NCI-H187 treated with DMSO at 0.1 percent for 48 hours (cell line): ENCODE results near the gene ULBP1.
"Not testable (repeated sequence)": the region's sequence is repeated elsewhere in the genome, so short reads cannot be mapped to it uniquely, and the experiment has no call there.

Source experiments
- DNase-seq: peaks from one replicate; lab custom pipeline; 2025; lab: John Stamatoyannopoulos, UW

Gene ULBP1

DNA sequence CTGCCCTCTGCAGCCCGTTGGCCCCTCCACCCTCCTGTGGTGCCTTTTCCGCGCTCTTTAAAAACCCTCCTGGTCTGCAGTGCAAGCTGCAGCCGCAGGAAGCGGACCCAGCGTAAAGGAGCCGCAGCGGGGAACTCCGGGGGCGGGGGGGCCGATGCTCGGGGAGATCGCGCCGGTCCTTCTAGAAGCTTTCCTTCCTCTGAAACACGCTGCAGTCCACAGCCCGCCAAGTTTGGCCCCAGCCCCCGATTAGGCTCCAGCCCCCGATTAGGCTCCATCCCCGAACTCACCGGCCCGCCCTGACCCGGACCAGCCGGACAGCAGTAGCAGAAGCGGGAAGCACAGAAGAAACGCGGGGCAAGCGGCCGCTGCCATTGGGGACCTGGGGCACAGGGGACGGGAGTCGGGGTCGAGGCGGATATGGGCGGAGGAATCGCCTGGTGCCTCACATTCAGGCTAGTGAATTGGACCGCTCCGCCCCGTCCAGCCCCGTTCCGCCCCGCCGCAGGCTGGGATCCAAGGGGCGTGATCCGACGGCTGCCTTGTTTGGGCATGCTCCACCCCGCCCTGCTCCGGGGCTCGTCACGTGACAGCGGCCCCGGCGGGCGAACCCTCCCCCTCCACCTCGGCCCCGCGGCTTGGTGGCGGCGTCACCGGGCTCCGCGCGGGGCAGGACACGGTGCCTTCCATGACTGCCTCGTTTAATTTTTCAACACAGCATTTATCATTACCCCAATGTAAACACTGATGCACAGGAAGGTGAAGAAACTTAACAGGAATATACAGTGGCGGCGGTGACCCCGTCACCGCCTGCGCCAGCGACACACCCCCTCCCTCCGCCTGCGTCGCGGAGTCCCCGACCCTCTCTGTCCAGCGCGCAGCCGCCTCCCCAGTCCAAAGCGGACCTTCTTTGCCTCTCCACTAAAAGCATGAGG is 41.3 kb downstream of the ULBP1 start:
- DNase-seq, result peak; percentile 26

DNA sequence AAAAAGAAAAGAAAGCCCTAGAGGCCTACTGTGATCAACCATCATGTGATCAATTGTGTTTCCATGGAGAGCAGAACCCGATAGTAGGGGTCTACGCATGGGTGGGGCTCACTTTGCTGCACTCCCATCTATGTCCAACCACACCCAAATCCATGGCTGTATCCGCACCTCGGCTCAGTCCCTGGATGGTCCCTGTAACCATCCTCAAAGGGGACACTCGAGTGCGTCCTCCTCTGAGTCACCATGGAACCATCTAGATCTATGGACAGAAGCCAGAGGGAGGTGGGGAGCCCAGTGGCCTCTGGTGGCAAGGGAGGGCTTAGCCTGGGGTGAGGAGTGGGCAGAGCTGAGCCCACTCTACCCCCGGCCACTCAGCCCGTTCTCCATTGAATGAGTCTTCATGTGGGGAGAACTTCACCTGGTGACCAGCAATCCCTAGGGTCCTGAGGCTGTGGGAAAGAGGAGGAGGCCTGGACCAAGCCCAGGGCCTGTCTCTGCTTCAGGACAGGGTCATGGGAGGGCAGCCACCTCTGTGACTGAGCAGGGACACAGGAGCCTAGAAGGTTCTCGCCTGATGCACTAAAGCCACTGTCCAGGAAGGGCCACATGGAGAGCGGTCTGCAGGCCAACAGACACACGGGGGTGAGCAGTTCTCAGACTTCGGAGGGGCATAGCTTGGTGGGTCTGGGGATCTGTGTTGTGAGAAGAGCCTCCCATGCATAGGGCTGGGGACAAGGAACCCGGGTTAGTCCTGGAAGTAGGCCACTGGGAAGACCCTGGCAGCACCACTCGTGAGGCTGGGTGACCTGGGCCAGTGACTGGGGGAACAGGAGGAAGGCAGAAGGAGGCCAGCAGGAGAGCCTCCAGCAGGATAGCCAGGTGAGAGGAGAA is 42.3 kb downstream of the ULBP1 start:
- DNase-seq, result no peak

DNA sequence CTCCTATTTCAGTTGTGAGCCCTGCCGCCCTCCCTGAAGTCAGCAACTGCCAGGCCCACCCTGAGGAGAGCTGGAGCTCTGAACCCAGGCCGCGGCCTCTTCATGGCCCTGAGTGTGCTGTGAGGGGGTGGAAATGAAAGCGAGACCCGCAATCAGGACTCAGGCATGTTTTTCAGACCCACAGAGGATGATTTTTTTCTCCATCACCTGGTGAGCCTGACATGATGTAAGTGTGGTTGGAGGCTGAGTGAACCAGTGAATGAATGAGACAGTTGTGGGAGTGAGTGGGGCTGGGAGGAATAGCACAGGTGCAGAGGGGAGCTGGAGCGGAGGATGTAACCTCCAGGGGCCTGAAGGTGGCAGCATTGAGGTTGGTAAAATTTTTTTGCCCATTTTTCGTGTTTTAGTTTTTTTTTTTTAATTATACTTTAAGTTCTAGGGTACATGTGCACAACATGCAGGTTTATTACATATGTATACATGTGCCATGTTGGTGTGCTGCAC is 43.3 kb downstream of the ULBP1 start:
- no peak for DNase-seq

DNA sequence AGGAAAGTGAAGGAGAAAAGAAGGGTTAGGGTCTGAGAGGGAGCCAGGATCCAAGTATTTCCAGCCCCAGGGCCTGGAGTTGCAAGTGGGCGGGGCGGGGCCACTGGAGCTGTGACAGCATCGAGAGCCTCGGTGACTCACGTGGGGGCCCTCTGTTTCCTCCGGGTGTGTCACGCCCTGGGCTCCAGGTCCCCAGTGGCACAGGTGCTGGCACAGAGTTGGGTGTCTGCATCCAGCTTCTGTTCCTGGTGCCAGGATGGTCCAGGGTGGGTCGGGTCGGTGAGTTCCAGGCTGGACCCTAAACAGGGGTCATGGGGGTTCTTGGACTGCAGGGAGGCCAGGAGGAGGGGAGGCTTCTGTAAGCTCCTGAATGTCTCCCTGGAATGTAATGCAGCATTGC is 44.8 kb downstream of the ULBP1 start:
- DNase-seq, result no peak

DNA sequence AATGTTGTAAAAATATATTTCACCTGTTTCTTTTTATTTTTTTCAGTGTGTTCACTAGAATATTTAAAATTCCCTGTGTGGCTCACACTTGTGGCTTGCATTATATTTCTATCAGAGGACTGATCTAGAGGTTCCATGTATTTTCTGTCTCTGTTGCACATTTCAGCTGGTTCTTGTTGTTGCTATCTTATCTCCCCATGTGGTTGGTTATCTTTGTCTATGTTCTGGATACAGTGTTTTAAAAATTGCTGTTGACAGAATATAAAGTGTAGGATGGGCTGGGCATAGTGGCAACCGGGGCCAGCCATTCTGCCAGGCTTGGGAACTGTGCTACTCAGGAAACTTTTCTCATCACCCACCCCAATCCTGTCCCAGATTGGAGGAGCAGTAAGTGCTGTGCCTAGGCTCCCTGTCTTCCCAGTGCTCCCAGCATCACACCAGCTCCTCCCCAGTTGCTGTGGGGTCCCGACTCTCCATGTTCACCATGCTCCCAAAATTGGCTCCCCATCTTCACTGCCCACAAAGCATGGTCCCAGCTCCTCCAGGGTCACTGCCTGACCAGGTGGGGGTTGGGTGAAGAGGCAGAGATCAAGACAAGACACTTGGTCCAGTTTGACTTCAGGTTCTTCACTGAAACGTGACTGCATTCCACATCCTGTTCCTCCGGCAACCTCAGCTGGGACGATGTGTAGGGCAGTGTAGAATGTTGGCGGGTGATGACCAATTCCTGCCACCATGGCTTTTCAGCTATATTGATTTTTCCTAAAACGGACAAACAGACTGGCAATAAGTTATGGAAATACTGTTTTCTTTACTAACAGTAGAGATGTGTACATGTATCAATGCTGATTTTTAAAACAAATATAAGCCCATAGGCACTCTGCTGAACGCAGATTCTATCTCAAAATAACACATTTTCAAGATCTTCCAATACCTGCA is 49.4 kb downstream of the ULBP1 start:
- not testable (repeated sequence) for DNase-seq

DNA sequence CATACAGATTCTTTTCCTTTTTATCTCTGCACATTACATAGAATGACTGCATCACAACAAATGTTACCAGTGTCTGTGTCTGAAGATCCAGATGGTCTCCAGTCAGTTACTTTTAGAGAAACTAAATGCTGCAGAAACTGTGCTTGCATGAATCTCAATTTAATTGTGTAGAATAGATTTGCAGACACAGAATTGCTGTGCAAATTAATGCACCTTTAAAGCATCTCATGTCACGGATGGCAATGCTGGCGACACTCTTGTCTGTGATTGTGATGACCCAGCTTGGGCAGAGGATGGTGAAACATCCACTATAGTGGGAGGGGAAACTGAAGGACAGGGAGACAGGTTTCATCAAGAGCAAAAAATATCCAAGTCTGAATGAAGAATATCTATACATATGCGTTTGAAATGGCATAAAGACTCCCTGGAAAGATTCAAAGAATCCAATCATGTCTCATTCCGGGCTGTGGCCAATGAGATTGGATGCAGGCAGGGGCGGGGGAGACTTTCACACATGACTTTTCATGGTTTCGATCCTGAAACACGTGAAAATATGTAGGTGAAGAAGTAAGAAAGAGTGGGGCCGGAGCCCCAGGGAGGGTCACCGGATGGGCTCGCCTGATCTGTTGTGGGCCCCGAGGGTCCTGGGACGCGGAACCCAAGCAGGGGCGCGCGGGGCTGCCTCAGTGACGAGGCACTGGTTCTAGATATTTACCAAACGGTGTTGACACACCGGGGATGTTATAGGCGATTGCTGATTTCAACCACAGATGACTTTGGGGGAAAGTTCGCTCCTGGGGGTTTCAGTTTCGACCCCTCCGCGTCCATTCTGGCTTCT is 50.3 kb downstream of the ULBP1 start:
- not testable (repeated sequence) for DNase-seq

DNA sequence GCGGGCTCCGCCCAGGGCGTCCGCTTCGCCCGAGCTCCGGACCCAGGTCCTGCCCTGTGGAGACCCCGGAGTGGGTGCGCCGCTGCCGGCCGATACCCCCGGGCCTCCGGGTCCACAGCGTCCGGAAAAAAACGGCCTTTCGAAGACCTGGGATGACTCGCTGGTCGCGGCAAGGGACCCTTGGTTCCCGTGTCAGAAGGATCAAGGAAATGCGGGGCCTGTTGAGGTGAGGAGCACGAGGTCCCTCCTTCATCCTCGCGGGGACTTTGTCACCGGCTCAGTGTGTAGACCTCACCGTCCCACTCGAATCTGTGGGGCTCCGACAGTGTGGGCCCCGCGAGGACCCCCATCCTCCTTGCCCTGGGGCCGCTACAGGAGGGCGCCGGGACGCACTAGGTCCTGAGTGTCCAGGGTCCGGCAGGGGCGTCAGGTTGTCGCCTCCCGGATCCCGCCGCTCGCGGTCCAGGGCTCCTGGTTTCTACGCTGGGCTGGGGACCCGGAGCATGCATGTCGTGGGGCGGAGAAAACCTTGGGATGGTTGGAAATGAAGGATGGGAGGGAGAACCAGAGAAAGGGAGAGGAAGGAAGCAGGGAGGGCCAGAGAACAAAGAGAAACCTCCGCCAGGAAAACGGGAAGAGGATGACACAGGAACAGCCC is 51.0 kb downstream of the ULBP1 start:
- DNase-seq, result not testable (repeated sequence)

DNA sequence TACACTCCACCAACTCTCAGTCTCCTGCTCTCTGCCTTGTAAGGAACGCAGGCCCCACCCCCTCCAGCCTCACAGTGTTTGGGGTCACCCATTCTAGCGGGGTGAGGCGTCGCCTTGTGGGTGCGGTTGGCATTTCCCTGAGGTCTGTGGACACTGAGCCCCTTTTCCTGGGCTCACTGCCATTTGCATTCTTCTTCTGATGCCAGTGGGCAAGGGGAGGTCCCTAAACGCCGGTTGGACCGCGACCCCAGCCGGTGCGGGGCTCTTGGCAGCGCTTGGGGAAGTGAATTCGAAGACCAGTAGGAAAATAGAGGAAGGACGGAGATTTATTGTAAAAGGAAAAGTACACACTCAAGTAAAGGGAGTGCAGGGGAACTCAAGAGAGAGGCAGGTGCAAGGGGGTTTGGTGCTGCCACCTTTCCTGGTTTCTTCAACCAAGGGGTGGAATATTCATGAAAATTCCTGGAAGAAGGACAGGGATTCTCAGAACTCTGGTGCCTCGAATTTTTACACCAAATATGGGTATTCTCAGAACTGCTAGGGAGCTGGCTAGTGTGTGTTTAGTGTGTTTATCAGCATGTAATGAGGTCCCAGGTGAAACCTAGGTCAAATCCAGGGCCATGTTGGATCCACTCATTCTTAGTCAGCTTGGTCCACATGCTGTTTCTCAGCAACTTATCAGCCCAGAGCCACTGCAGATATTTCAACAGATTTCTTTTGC is 51.7 kb downstream of the ULBP1 start:
- DNase-seq, result not testable (repeated sequence)

DNA sequence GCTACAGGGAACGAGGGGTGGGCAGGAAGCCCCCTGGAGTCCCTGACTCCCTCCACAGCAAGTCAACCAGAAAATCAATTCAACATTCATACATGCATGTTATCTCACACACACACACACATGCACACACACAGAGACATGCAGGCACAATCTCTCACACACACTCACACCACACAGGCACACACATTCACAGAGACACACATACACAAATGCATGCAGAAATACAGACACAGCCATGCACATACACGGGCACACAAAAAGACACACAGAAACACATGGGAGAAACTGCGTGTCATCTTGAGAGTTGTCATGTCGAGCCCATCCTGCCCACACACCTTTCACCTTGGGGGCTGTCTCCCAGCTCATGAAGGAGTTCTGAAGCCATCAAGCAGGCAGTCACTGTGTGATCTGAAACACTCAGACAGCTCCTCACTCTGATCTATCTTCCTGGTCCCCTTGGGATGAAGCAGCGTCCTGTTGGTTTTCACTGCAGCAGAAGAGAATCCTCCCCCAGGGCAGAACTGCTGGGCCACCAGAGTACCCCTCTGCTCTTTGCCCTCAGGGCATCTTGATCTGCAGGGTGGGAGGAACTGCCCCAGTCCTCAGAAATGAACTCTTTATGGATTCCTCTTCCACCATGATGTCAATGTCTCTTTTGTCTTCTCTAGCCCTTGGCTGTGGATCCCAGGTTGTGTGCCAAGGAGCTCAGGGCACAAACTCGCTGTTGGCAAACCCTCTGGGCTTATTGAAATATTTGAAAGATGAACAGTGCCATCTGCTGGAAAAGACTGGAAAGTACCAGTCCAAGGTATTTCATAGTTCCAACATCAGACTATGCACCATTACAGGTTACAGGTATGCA is 52.8 kb downstream of the ULBP1 start:
- no peak for DNase-seq

DNA sequence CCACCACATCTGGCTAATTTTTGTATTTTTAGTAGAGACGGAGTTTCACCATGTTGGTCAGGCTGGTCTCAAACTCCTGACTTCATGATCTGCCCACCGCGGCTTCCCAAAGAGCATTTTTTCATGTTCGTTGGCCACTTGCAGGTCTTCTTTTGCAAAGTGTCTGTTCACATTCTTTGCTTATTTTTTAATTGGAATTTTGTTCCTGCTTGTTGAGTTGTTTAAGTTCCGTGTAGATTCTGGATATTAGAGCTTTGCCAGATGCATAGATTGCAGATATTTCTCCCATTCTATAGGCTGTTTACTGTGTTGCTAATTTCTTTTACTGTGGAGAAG is 53.4 kb downstream of the ULBP1 start:
- not testable (repeated sequence) for DNase-seq

DNA sequence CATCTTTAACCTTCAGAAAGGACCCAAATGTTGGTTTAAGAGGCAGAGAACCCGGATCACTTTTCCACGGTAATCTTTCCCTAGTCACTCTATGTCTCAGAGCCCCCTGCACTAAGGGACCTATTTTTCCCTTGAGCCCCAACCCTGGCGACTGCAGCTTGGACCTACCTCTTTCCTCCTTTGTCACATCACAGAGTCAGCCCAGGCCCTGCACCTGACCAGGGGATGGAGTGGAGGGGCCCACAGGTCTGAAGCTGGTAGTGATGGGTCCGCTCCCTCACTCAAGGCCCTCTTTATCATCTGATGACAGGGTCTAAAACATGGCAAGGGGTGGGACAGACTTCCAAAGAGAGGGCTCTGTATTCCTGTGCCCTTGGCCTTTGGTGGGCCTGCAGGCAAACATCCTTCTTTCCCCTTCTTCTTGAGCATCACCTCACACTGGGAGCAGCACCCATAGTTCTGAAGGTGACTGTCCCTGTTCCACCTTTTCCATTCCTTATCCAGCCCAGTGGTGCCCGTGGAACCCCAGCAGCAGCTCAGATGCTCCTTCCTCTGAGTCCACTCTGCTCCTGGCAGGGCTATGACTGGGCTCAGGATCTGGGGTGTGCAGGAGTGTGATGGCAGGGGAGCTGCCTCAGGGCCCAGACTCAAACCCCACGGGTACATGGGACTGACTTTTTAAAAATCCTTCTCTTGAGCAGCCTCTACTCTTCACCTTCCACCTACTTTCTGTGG is 55.3 kb downstream of the ULBP1 start:
- no peak for DNase-seq

DNA sequence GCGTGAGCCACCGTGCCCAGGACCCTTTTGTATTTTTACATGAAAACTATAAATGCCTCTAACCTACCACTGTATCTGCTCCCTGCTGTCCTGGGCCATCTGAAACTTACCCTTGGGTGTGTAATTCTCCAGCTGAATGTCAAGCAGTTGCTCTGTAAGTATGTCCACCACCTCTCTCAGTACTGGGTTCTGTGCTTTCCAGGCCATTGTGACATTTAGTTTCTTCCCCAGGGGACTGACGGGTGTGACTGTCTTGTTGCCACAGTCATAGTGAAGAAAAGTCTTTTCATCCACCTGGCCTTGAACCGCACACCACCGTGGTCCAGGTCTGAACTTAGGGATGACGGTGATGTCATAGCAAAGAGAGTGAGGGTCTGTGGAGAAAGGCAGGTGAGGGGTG is 58.1 kb downstream of the ULBP1 start:
- not testable (repeated sequence) for DNase-seq
